HepG2 (cell line): ENCODE measurements around the gene HHATL. TPM values are rescaled to one million over a fixed set of nuclear protein-coding genes. Genes with fewer than 3 reads are reported as not detected.

ENCODE experiments used
- AKNA ChIP-seq: sonication (generic); formaldehyde crosslinking; IDR thresholded peaks from 2 replicates; pipeline ENCODE4 v1.4.0; 2020; ENCODE audit warnings: missing genetic modification reagents, borderline replicate concordance
- CREBL2 ChIP-seq: sonication (generic); formaldehyde crosslinking; IDR thresholded peaks from 2 replicates; pipeline ENCODE4 v1.8.1; 2023; ENCODE audit warnings: missing genetic modification reagents, mild to moderate bottlenecking, borderline replicate concordance
- DNMT3B ChIP-seq: conservative IDR thresholded peaks from 2 replicates; pipeline ENCODE4 v1.6.1; 2016; ENCODE audit warnings: missing biosample characterization, control low read depth
- E2F1 ChIP-seq: sonication (generic); formaldehyde crosslinking; IDR thresholded peaks from 2 replicates; pipeline ENCODE4 v1.5.0; 2020; ENCODE audit warnings: missing genetic modification reagents
- ELF1 ChIP-seq: sonication (generic); formaldehyde crosslinking; IDR thresholded peaks from 2 replicates; pipeline ENCODE4 v1.4.0; 2020; ENCODE audit warnings: missing genetic modification reagents
- FOXA3 ChIP-seq: IDR thresholded peaks from 2 replicates; pipeline ENCODE4 v1.6.1; 2016; ENCODE audit warnings: missing genetic modification reagents, missing compliant biosample characterization
- HES4 ChIP-seq: sonication (generic); formaldehyde crosslinking; IDR thresholded peaks from 2 replicates; pipeline ENCODE4 v1.9.0; 2021; ENCODE audit warnings: mild to moderate bottlenecking, missing genetic modification reagents, borderline replicate concordance
- ISX ChIP-seq: sonication (generic); formaldehyde crosslinking; conservative IDR thresholded peaks from 2 replicates; pipeline ENCODE4 v1.5.0; 2020; ENCODE audit warnings: missing genetic modification reagents
- JUN ChIP-seq: sonication (generic); formaldehyde crosslinking; IDR thresholded peaks from 2 replicates; pipeline ENCODE4 v1.4.0; 2020; ENCODE audit warnings: mild to moderate bottlenecking, missing genetic modification reagents
- KLF9 ChIP-seq: IDR thresholded peaks from 2 replicates; pipeline ENCODE4 v1.6.1; 2016; ENCODE audit warnings: low read depth
- LCORL ChIP-seq, 2 experiments: fragments of 450-650 bp in 1 of 2; sonication (generic) in 1 of 2; formaldehyde crosslinking in 1 of 2; IDR thresholded peaks; 2 replicates each; pipeline versions ENCODE4 v1.5.0 to v1.6.1; 2017 to 2020; ENCODE audit warnings: antibody characterized with exemption in 1 of 2, missing genetic modification reagents in 1 of 2
- MTERF4 ChIP-seq: sonication (generic); formaldehyde crosslinking; IDR thresholded peaks from 2 replicates; pipeline ENCODE4 v1.8.0; 2023; ENCODE audit warnings: mild to moderate bottlenecking, missing genetic modification reagents
- MYPOP ChIP-seq: sonication (generic); formaldehyde crosslinking; IDR thresholded peaks from 2 replicates; pipeline ENCODE4 v1.8.1; 2023; ENCODE audit warnings: mild to moderate bottlenecking, moderate library complexity, missing genetic modification reagents
- SETDB1 ChIP-seq: sonication (generic); formaldehyde crosslinking; IDR thresholded peaks from 2 replicates; pipeline ENCODE4 v1.5.1; 2020; ENCODE audit warnings: missing genetic modification reagents, mild to moderate bottlenecking, borderline replicate concordance
- SRF ChIP-seq: IDR thresholded peaks from 2 replicates; pipeline ENCODE4 v1.6.1; 2011; ENCODE audit warnings: mild to moderate bottlenecking, low read depth, low read length, moderate library complexity
- ZNF30 ChIP-seq: sonication (generic); formaldehyde crosslinking; IDR thresholded peaks from 2 replicates; pipeline ENCODE4 v1.5.0; 2020; ENCODE audit warnings: mild to moderate bottlenecking, missing genetic modification reagents
- ZNF451 ChIP-seq: sonication (generic); formaldehyde crosslinking; IDR thresholded peaks from 2 replicates; pipeline ENCODE4 v1.5.0; 2020; ENCODE audit warnings: mild to moderate bottlenecking, missing genetic modification reagents
- ZNF709 ChIP-seq: sonication (generic); formaldehyde crosslinking; IDR thresholded peaks from 2 replicates; pipeline ENCODE4 v1.5.0; 2020; ENCODE audit warnings: mild to moderate bottlenecking, missing genetic modification reagents
- ZSCAN22 ChIP-seq: sonication (generic); formaldehyde crosslinking; IDR thresholded peaks from 2 replicates; pipeline ENCODE4 v1.4.0; 2020; ENCODE audit warnings: mild to moderate bottlenecking, missing genetic modification reagents
- polyA plus RNA-seq, 8 experiments: library from polyadenylated mRNA; depleted of rRNA in 3 of 8; stranded (reverse) in 7 of 8; unstranded in 1 of 8; fragments of >200 nt; fragmentation: Illumina TruSeq in 4 of 8; extraction: Trizol in 4 of 8; gene quantifications; 2 replicates each; pipeline versions ENCODE4 v1.2.1 to v1.2.3, GENCODE V29; 2011 to 2016; ENCODE audit warnings: low read depth in 4 of 8, missing spikeins in 1 of 8, mixed read lengths in 1 of 8; ENCODE audit not compliant: insufficient read depth in 1 of 8
- total RNA-seq, 5 experiments: library from RNA; depleted of rRNA; stranded (reverse); fragments of >200 nt; fragmentation: Illumina TruSeq; extraction: Trizol; gene quantifications; 2 replicates each; pipeline ENCODE4 v1.2.3, GENCODE V29; 2016; ENCODE audit warnings: low read depth in 1 of 5

Gene HHATL
- total and polyA plus RNA-seq, 2 of the 13 experiments (the other 11 are each of a cell fraction or from before 2014, with no cell fraction given): 0.26 TPM; not detected in 1

GRCh38 chr3:42701371-42702065 is 1.1 kb downstream of the HHATL start (continued):
- peak; percentile 86; the same call in 1 of the 2 replicates for TF ChIP-seq MTERF4 (CRISPR knock-in tag)
- TF ChIP-seq ZNF709 (CRISPR knock-in tag): peak; percentile 88
- TF ChIP-seq ZNF30 (CRISPR knock-in tag): peak; percentile 45; the same call in 1 of the 2 replicates
- no peak; the same call in 1 of the 2 replicates for TF ChIP-seq MYPOP
- peak; percentile 87 for TF ChIP-seq ZNF451 (CRISPR knock-in tag)
- no peak for TF ChIP-seq ZSCAN22 (CRISPR knock-in tag)
- 0 out of 2 replicates have a peak, but pooled peaks have one; percentile 57 for TF ChIP-seq KLF9 (CRISPR knock-in tag)
- 0 out of 2 replicates have a peak, but pooled peaks have one; percentile 36 for TF ChIP-seq ELF1
- TF ChIP-seq LCORL (IDR thresholded peaks at IDR 0.05): no peak
- no peak for TF ChIP-seq LCORL (CRISPR knock-in tag; IDR thresholded peaks at IDR 0.05)
- no peak for TF ChIP-seq SETDB1 (CRISPR knock-in tag)
- no peak for TF ChIP-seq SRF
- TF ChIP-seq FOXA3: peak; percentile 37; the same call in 1 of the 2 replicates
- 0 out of 2 replicates have a peak, but pooled peaks have one; percentile 28 for TF ChIP-seq JUN
- TF ChIP-seq ISX (CRISPR knock-in tag): peak; percentile 90
- peak; percentile 79; the same call in 1 of the 2 replicates for TF ChIP-seq CREBL2 (CRISPR knock-in tag)
- TF ChIP-seq DNMT3B: 0 out of 2 replicates have a peak, but pooled peaks have one; percentile 58
- TF ChIP-seq AKNA: peak; percentile 95
- TF ChIP-seq HES4 (CRISPR knock-in tag): peak; percentile 94
- peak; percentile 71; the same call in 1 of the 2 replicates for TF ChIP-seq E2F1 (CRISPR knock-in tag)
